SK-N-MC (cell line): ENCODE data around the gene GOLGA6L10.
"Not testable (repeated sequence)": the region's sequence is repeated elsewhere in the genome, so short reads cannot be mapped to it uniquely, and the experiment has no call there.

Experiments
- EZH2 ChIP-seq: fragments of 200-600 bp; sonication (generic); IDR thresholded peaks from one replicate; pipeline ENCODE4 v1.6.1; 2017; ENCODE audit warnings: antibody characterized with exemption
- FOXP2 ChIP-seq: optimal IDR thresholded peaks from 2 replicates; pipeline ENCODE3; 2011; ENCODE audit warnings: mild to moderate bottlenecking, moderate library complexity; ENCODE audit not compliant: insufficient read depth; ENCODE audit errors: extremely low read length, control extremely low read depth
- POLR2AphosphoS5 ChIP-seq: IDR thresholded peaks from 2 replicates; pipeline ENCODE4 v1.6.1; 2012; ENCODE audit warnings: mild to moderate bottlenecking, low read depth, low read length, borderline replicate concordance

- TF ChIP-seq EZH2, FOXP2, POLR2AphosphoS5: not testable (repeated sequence)
These were observed 46.5 kb upstream of the GOLGA6L10 start for GRCh38 chr15:82395788-82396187.
